BE2C (cell line): ENCODE results near the gene METRNL.

ENCODE experiments used
- DNase-seq: peaks from one replicate; pipeline ENCODE4 v3.0.0-alpha.2; 2020
- H3K27me3 ChIP-seq: fragments of 250-450 bp; sonication (Bioruptor Pico); 2 replicates; pipeline ENCODE4 v1.5.1; 2020; ENCODE audit warnings: mild to moderate bottlenecking
- H3K36me3 ChIP-seq: fragments of 250-450 bp; sonication (Bioruptor Pico); 2 replicates; pipeline ENCODE4 v1.5.1; 2020; ENCODE audit warnings: mild to moderate bottlenecking
- H3K4me1 ChIP-seq: fragments of 250-450 bp; sonication (Bioruptor Pico); 2 replicates; pipeline ENCODE4 v1.5.1; 2020
- H3K4me3 ChIP-seq: 2 replicates; pipeline ENCODE4 v1.5.1; 2011; ENCODE audit warnings: low read depth, low read length
- H3K9me3 ChIP-seq: fragments of 250-450 bp; sonication (Bioruptor Pico); 2 replicates; pipeline ENCODE4 v1.5.1; 2020
- CTCF ChIP-seq: IDR thresholded peaks from 2 replicates; pipeline ENCODE4 v1.5.1; 2012; ENCODE audit warnings: mild to moderate bottlenecking, low read depth, low read length

METRNL gene

GRCh38 chr17:83083368-83084201 lies 4.2 kb downstream of the METRNL start:
- no peaks in the 10 kb centered on the region for H3K36me3 ChIP-seq
- peak; percentile 49 for DNase-seq
- TF ChIP-seq CTCF: no peak
- no peaks in the 10 kb centered on the region for H3K9me3 ChIP-seq
- H3K27me3 ChIP-seq: peaks cover 23% of the 10 kb centered on the region
- H3K4me3 ChIP-seq: no peak overlapping the region
- H3K4me1 ChIP-seq: peaks cover 8% of the 10 kb centered on the region; the same call in 1 of the 2 replicates

- no peak for DNase-seq
- H3K4me3 ChIP-seq: no peak overlapping the region
- peaks cover 8% of the 10 kb centered on the region; the same call in 1 of the 2 replicates for H3K4me1 ChIP-seq
- no peaks in the 10 kb centered on the region for H3K9me3 ChIP-seq
- H3K27me3 ChIP-seq: peaks cover 17% of the 10 kb centered on the region
- no peak for TF ChIP-seq CTCF
- no peaks in the 10 kb centered on the region for H3K36me3 ChIP-seq
Observed at GRCh38 chr17:83084214-83084613, 4.8 kb downstream of the METRNL start.

DNA sequence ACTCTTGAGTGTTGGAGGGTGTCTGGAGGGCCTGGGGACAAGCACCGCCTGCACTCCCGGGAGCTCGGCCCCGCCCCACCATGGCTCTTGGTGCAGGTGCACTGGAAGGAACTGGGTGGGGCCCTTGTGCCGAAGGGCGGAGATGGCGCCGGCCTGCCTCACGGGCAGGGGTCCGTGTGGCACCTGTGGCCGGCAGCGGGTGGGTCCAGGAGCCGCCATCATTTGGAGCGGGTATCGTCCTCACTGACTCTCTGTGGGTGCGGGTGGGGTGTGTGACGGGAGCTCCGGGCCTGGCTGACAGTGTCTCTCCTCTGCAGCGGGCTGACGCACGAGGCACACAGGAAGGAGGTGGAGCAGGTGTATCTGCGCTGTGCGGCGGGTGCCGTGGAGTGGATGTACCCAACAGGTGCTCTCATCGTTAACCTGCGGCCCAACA lies 5.2 kb downstream of the METRNL start:
- Histone ChIP-seq H3K4me3 (no peak overlapping the region), H3K9me3 (no peaks in the 10 kb centered on the region), H3K36me3 (no peaks in the 10 kb centered on the region), H3K4me1 (peaks cover 8% of the 10 kb centered on the region; the same call in 1 of the 2 replicates), H3K27me3 (peaks cover 17% of the 10 kb centered on the region)
- no peak for TF ChIP-seq CTCF
- no peak for DNase-seq

- Histone ChIP-seq H3K36me3 (no peaks in the 10 kb centered on the region), H3K4me1 (peaks cover 8% of the 10 kb centered on the region; the same call in 1 of the 2 replicates), H3K27me3 (peaks cover 15% of the 10 kb centered on the region), H3K4me3 (no peak overlapping the region), H3K9me3 (no peaks in the 10 kb centered on the region)
- DNase-seq: no peak
- no peak for TF ChIP-seq CTCF
Observed at GRCh38 chr17:83085103-83085502, 5.7 kb downstream of the METRNL start.

DNA sequence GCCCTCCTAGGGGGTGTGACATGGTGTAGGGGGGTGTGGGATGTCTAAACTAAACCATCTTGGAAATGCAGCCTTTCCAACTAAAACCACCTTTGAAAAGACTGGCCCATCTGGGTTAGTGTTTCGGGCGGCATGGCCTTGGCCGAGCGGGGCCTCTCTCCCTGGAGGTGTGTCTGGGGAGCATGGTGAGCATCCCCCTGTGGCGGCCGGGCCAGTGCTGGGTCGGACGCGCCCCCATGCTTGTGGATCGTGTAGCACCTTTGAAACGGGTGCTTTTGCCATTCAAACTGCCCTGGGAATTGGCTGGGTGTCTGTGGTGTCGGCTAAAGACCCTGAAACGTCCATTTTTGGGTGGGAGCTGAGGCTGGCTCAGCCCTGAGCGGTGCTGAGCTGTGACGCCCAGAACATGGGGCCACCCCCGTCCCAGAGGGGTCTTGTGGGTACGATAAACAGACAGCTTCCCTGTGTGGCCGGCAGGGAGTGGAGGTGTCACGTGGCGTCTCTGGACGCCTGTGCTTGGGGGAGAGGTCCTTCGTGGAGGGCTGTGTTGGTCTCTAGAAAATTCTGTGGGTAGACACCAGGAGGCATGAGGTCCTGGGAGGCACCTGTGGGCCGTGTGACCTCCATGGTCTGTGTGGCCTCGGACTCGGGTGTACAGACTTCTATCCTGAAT lies 6.3 kb downstream of the METRNL start:
- H3K4me1 ChIP-seq: peaks cover 8% of the 10 kb centered on the region; the same call in 1 of the 2 replicates
- peaks cover 13% of the 10 kb centered on the region for H3K27me3 ChIP-seq
- TF ChIP-seq CTCF: no peak
- no peaks in the 10 kb centered on the region for H3K36me3 ChIP-seq
- H3K4me3 ChIP-seq: no peak overlapping the region
- no peaks in the 10 kb centered on the region for H3K9me3 ChIP-seq
- DNase-seq: no peak
